ENCODE results near the gene CCDC184. TPM values are rescaled to one million over a fixed set of nuclear protein-coding genes. Genes with fewer than 3 reads are reported as not detected.

CCDC184 gene
- total and polyA plus RNA-seq, 12 donors = 1.4 to 12.8 (median 6.7) TPM

- H3K27ac ChIP-seq = no peak overlapping the region
- no peak for DNase-seq
- 51 to 68% (median 59%) methylated on average over 5 of the region's 5 CpGs for WGBS, 4 donors
- H3K4me1 ChIP-seq (replicated peaks in 1 of 2) = no peaks in the 10 kb centered on the region
- no peaks in the 10 kb centered on the region for H3K27me3 ChIP-seq
- no peak overlapping the region for H3K4me3 ChIP-seq
- no peaks in the 10 kb centered on the region for H3K36me3 ChIP-seq (replicated peaks in 1 of 2)
- intact Hi-C loops (cut with DNase I) = loop anchor here (5.0 to 10.0 kb wide), 2 partner anchors 58 to 81 kb away; partner anchors contain the start of gene SENP1 (in 1 of the 2)
- H3K9me3 ChIP-seq (replicated peaks in 1 of 3) = no peaks in the 10 kb centered on the region
- TF ChIP-seq CTCF (IDR thresholded peaks at IDR 0.05) = no peak
- no peak for TF ChIP-seq POLR2A (IDR thresholded peaks at IDR 0.05)
Observed at GRCh38 chr12:48163150-48163747, 20.2 kb upstream of the CCDC184 start.

- TF ChIP-seq POLR2A (IDR thresholded peaks at IDR 0.05) (no peak), CTCF (IDR thresholded peaks at IDR 0.05) (no peak)
- no peak overlapping the region for H3K4me3 ChIP-seq
- intact Hi-C loops (cut with DNase I) = loop anchor here (5.0 to 10.0 kb wide), 2 partner anchors 60 to 82 kb away; partner anchors contain the start of gene SENP1 (in 1 of the 2)
- WGBS, 4 donors = 72 to 78% (median 75%) methylated on average over 2 of the region's 2 CpGs
- no peaks in the 10 kb centered on the region for H3K4me1 ChIP-seq (replicated peaks in 1 of 2)
- no peaks in the 10 kb centered on the region for H3K9me3 ChIP-seq (replicated peaks in 1 of 3)
- no peak for DNase-seq
- H3K27me3 ChIP-seq = no peaks in the 10 kb centered on the region
- H3K36me3 ChIP-seq (replicated peaks in 1 of 2) = no peaks in the 10 kb centered on the region
- no peak overlapping the region for H3K27ac ChIP-seq
Observed at GRCh38 chr12:48164451-48164850, 19.0 kb upstream of the CCDC184 start.

- Histone ChIP-seq H3K9me3 (replicated peaks in 1 of 3) (no peaks in the 10 kb centered on the region), H3K27me3 (no peaks in the 10 kb centered on the region), H3K36me3 (replicated peaks in 1 of 2) (no peaks in the 10 kb centered on the region), H3K4me3 (no peak overlapping the region), H3K4me1 (replicated peaks in 1 of 2) (no peaks in the 10 kb centered on the region), H3K27ac (no peak overlapping the region)
- WGBS, 4 donors = 12 to 20% (median 15%) methylated on average over 2 of the region's 2 CpGs
- TF ChIP-seq POLR2A (IDR thresholded peaks at IDR 0.05) (no peak), CTCF (IDR thresholded peaks at IDR 0.05) (peak; percentile 85 to 95 (median 90))
- intact Hi-C loops (cut with DNase I) = loop anchor here in 1 of 2 donors (10.0 kb wide), 1 partner anchor 61 kb away; the partner anchor contains the start of gene SENP1
- peak in 4 of 7 donors; percentile 28 to 59 (median 48) for DNase-seq
Observed at GRCh38 chr12:48165089-48165981, 18.1 kb upstream of the CCDC184 start.

GRCh38 chr12:48169011-48169410 is 14.4 kb upstream of the CCDC184 start:
- Histone ChIP-seq H3K27me3 (no peaks in the 10 kb centered on the region), H3K27ac (no peak overlapping the region), H3K36me3 (replicated peaks in 1 of 2) (no peaks in the 10 kb centered on the region), H3K4me1 (replicated peaks in 1 of 2) (no peaks in the 10 kb centered on the region), H3K4me3 (no peak overlapping the region), H3K9me3 (replicated peaks in 1 of 3) (no peaks in the 10 kb centered on the region)
- WGBS, 4 donors = 80 to 88% (median 83%) methylated on average over 19 of the region's 19 CpGs
- DNase-seq = no peak
- TF ChIP-seq POLR2A (IDR thresholded peaks at IDR 0.05) = no peak
- intact Hi-C loops (cut with DNase I) = loop anchor here in 1 of 2 donors (10.0 kb wide), 1 partner anchor 64 kb away; the partner anchor contains the start of gene SENP1

Measured in adrenal gland (tissue), 12 donors.